GM18858 (cell line): Measurements from ENCODE around the gene OARD1.
"Not testable (repeated sequence)": the region's sequence is repeated elsewhere in the genome, so short reads cannot be mapped to it uniquely, and the experiment has no call there.

Source experiments
- ATAC-seq: cut with Tn5 transposase; IDR thresholded peaks from one replicate; pipeline ENCODE4 v1.9.1; 2021; ENCODE audit not compliant: unreplicated experiment

Gene OARD1

GRCh38 chr6:41028561-41029412 is 43.4 kb downstream of the OARD1 start:
- peak; percentile 37 for ATAC-seq

GRCh38 chr6:41027799-41028560 is 44.2 kb downstream of the OARD1 start:
- ATAC-seq: peak; percentile 68

- ATAC-seq: no peak
These were observed 44.9 kb downstream of the OARD1 start for GRCh38 chr6:41027241-41027640.

- no peak for ATAC-seq
These were observed 46.1 kb downstream of the OARD1 start for GRCh38 chr6:41025966-41026530.

GRCh38 chr6:41023114-41023513 is 49.0 kb downstream of the OARD1 start:
- no peak for ATAC-seq

- ATAC-seq: no peak
These were observed 49.9 kb downstream of the OARD1 start for GRCh38 chr6:41022294-41022693.

- no peak for ATAC-seq
These were observed 50.3 kb downstream of the OARD1 start for GRCh38 chr6:41021832-41022231.

- no peak for ATAC-seq
These were observed 54.5 kb downstream of the OARD1 start for GRCh38 chr6:41017663-41018062.

GRCh38 chr6:41015860-41016259 is 56.3 kb downstream of the OARD1 start:
- ATAC-seq: not testable (repeated sequence)

GRCh38 chr6:41014780-41015179 is 57.4 kb downstream of the OARD1 start:
- no peak for ATAC-seq
